Large intestine (tissue), 3 donors: Measurements from ENCODE around the gene NQO2. TPM values are rescaled to one million over a fixed set of nuclear protein-coding genes. Genes with fewer than 3 reads are reported as not detected.
"Not testable (repeated sequence)": the region's sequence is repeated elsewhere in the genome, so short reads cannot be mapped to it uniquely, and the experiment has no call there.

Source experiments
- DNase-seq, 2 donors: peaks; one replicate each; pipeline versions ENCODE4 v3.0.0 to v3.0.0-alpha.2; 2013
- H3K27ac ChIP-seq: one replicate; pipeline ENCODE4 v1.5.1; 2013; ENCODE audit warnings: low read length
- H3K27me3 ChIP-seq: 2 replicates; pipeline ENCODE4 v1.6.1; 2013; ENCODE audit warnings: low read length; ENCODE audit not compliant: control insufficient read depth, insufficient read depth
- H3K36me3 ChIP-seq: 2 replicates; pipeline ENCODE4 v1.6.1; 2013; ENCODE audit warnings: low read length; ENCODE audit not compliant: control insufficient read depth, insufficient read depth
- H3K4me1 ChIP-seq: one replicate; pipeline ENCODE4 v1.6.1; 2013; ENCODE audit warnings: low read length; ENCODE audit not compliant: control insufficient read depth, insufficient read depth
- H3K4me3 ChIP-seq: one replicate; pipeline ENCODE4 v1.5.1; 2013; ENCODE audit warnings: low read length
- H3K9me3 ChIP-seq: one replicate; pipeline ENCODE4 v1.6.1; 2013; ENCODE audit warnings: mild to moderate bottlenecking, low read depth, low read length, moderate library complexity; ENCODE audit not compliant: control insufficient read depth
- WGBS: methylation state at CpG from one replicate; pipeline ENCODE4 v1.1.5; 2013; ENCODE audit warnings: low lambda C conversion rate; ENCODE audit not compliant: insufficient coverage; 5-methylcytosine and 5-hydroxymethylcytosine counted together
- polyA plus RNA-seq: library from polyadenylated mRNA; unstranded; fragments of 120-200 nt; gene quantifications from one replicate; pipeline ENCODE4 v1.2.1, GENCODE V29; 2013

NQO2 gene
- polyA plus RNA-seq, 1 donor, result 21.1 TPM

GRCh38 chr6:3013486-3013885 is 13.8 kb downstream of the NQO2 start:
- peaks cover 4% of the 10 kb centered on the region for H3K9me3 ChIP-seq
- no peak for DNase-seq
- H3K27ac ChIP-seq, result no peak overlapping the region
- H3K4me1 ChIP-seq, result peaks cover 3% of the 10 kb centered on the region
- no peak overlapping the region for H3K4me3 ChIP-seq
- no peaks in the 10 kb centered on the region for H3K27me3 ChIP-seq
- WGBS, result no CpG with 5 or more reads among the region's 2 CpGs
- peaks cover 53% of the 10 kb centered on the region for H3K36me3 ChIP-seq

DNA sequence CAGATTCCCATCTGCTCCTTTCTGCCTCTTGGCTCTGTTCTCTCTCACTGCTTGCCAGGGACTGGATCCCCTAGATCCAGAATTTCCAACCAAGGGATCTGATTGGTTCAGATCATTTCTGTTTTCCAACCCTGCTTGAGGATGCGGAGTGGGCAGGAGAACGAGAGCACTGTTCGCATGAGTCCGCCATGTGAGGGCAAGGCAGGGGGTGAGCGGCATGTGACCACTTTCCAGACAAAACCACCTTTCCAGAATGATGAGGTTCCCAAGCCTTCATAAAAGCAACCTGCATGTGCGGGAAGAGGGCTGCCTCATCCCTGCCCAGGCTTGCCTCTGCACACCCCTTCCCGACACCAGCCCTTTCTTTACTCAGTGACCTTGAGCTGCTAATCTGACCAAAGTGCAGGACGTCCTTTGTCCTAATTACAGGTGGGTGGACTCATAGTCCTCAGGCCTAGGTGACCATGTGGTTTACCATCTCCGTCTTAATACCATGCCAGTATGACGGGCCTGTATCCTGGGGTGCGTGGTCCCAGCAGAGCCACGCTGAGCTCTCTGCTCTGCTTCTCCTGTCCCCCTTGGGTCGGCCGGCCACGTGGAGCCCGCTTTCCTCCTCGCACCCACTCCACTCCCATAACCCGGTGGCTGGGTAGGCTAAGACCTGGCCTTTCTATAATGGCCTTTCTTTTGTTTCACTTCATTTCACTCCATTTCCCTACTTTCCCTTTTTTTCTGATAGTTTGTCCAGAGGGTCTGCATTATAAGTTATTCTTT is 14.4 kb downstream of the NQO2 start:
- peaks cover 4% of the 10 kb centered on the region for H3K9me3 ChIP-seq
- WGBS, result 84% methylated on average over 7 of the region's 18 CpGs
- no peak overlapping the region for H3K4me3 ChIP-seq
- DNase-seq, result no peak
- H3K36me3 ChIP-seq, result peaks cover 53% of the 10 kb centered on the region
- peaks cover 3% of the 10 kb centered on the region for H3K4me1 ChIP-seq
- no peaks in the 10 kb centered on the region for H3K27me3 ChIP-seq
- H3K27ac ChIP-seq, result no peak overlapping the region

DNA sequence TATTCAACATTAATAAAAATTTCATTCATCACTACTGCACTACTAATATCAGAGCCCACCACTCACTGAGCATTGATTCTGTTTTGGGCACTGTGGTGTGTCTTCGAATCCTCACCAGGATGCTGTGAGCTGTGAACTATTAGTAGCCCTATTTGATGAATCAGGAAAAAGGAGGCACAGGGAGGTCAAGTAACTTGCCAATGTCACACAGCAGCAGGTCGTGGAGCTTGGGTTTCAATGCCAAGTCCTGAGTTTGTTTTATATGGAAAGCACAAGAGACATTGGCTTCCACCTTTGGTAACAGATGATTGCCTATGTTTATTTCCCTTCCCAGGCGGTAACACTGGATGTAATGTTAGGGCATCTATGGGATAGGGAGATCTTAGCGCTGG is 15.0 kb downstream of the NQO2 start:
- Histone ChIP-seq H3K27ac (no peak overlapping the region), H3K9me3 (peaks cover 4% of the 10 kb centered on the region), H3K4me1 (peaks cover 3% of the 10 kb centered on the region), H3K4me3 (no peak overlapping the region), H3K36me3 (peaks cover 53% of the 10 kb centered on the region), H3K27me3 (no peaks in the 10 kb centered on the region)
- no peak for DNase-seq
- WGBS, result no CpG with 5 or more reads among the region's 4 CpGs

DNA sequence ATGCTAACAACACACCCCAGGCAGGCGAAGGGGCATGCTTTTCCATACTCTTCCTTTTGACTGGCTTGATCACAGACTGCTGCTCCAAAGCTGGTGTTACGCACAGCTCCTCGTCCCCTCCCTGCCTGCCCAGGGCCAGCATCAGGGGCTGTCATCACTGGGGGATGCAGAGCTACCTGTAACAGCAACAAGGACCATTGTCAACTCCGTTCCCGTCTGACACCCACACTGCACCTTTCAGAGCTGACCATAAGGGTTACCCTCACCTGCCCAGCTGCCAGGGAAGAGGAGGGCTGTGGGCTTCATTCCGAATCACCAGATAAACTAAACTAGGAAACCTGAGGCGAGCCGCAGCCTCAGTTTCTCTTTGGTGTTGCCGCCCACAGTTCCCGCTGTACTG is 15.4 kb downstream of the NQO2 start:
- peaks cover 3% of the 10 kb centered on the region for H3K4me1 ChIP-seq
- H3K27ac ChIP-seq, result no peak overlapping the region
- no peak overlapping the region for H3K4me3 ChIP-seq
- no peak for DNase-seq
- no peaks in the 10 kb centered on the region for H3K27me3 ChIP-seq
- H3K36me3 ChIP-seq, result peaks cover 53% of the 10 kb centered on the region
- peaks cover 4% of the 10 kb centered on the region for H3K9me3 ChIP-seq
- WGBS, result no CpG with 5 or more reads among the region's 10 CpGs

GRCh38 chr6:3016473-3017280 is 17.0 kb downstream of the NQO2 start:
- no CpG with 5 or more reads among the region's 17 CpGs for WGBS
- Histone ChIP-seq H3K27ac (no peak overlapping the region), H3K4me1 (no peaks in the 10 kb centered on the region), H3K36me3 (peaks cover 49% of the 10 kb centered on the region), H3K9me3 (peaks cover 2% of the 10 kb centered on the region), H3K4me3 (no peak overlapping the region), H3K27me3 (no peaks in the 10 kb centered on the region)
- no peak for DNase-seq

DNA sequence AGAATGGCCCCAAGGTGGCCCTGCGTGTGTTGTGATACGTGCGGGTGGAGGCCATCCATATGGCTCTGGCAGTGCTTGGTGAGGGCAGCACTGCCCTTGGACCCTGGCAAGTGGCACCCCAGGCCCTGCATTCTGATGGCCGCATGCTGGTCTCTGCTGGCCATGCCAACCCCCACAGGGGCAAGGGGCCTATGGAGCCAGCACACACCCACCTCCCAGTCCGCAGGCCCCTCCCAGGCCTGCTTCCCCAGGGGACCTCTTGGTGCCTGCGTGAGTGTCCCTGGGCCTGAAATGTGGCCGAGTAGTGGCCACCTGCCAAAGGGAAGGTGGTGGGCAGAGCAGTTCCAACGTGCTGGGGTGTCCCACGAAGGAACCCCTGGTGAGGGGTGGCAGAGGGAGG is 17.6 kb downstream of the NQO2 start:
- H3K27ac ChIP-seq, result no peak overlapping the region
- no peak for DNase-seq
- WGBS, result no CpG with 5 or more reads among the region's 9 CpGs
- H3K27me3 ChIP-seq, result no peaks in the 10 kb centered on the region
- H3K9me3 ChIP-seq, result no peaks in the 10 kb centered on the region
- H3K36me3 ChIP-seq, result peaks cover 46% of the 10 kb centered on the region
- no peak overlapping the region for H3K4me3 ChIP-seq
- H3K4me1 ChIP-seq, result no peaks in the 10 kb centered on the region

DNA sequence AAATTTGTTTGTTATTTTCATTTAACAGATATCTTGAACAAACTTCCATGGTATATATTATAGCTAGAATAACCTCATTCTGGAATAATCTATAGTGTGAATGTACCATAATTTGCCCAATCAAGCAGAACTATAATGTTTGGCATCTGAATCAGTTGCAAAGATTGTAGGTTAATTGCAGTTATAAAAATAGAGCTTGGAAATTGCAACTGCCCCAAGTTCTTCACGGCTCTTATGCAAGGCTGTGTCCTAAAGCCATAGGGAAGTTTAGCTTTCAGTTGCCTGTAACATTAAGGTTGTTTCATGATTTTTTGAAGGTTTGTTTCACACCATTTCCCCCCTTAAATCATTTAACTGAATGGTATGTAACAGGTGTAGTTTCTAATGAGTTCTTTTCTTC is 19.4 kb downstream of the NQO2 start:
- Histone ChIP-seq H3K27ac (no peak overlapping the region), H3K4me3 (no peak overlapping the region), H3K27me3 (no peaks in the 10 kb centered on the region), H3K9me3 (peaks cover 3% of the 10 kb centered on the region), H3K36me3 (peaks cover 34% of the 10 kb centered on the region), H3K4me1 (peaks cover 2% of the 10 kb centered on the region)
- no peak for DNase-seq
- WGBS, result no CpG with 5 or more reads among the region's 1 CpG

DNA sequence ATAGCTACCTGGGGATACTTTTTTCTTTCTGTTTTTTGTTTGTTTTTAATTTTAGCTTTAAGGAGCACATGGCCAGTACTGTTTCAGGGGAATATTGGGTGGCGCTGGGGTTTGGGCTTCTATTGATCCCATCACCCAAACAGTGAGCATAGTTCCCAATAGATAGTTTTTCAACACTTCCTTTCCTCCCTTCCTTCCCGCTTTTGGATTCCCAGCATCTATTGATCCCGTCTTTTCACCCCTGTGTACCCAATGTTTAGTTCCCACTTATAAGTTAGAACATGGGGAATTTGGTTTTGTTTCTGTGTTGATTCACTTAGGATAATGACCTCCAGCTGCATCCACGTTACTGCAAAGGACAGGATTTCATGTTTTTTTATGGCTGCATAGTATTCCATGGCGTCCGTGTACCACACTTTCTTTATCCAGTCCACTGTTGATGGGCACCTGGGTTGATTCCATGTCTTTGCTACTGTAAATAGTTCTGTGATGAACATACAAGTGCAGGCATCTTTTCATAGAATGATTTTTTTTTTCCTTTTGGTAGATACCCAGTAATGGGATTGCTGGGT is 20.1 kb downstream of the NQO2 start:
- WGBS, result 98% methylated on average over 5 of the region's 6 CpGs
- Histone ChIP-seq H3K27me3 (no peaks in the 10 kb centered on the region), H3K4me3 (no peak overlapping the region), H3K4me1 (peaks cover 4% of the 10 kb centered on the region), H3K36me3 (peaks cover 30% of the 10 kb centered on the region), H3K27ac (no peak overlapping the region), H3K9me3 (peaks cover 3% of the 10 kb centered on the region)
- DNase-seq, result no peak

- not testable (repeated sequence) for H3K27ac ChIP-seq, H3K4me1 ChIP-seq, H3K27me3 ChIP-seq, H3K9me3 ChIP-seq, DNase-seq, H3K4me3 ChIP-seq
- H3K36me3 ChIP-seq, result peaks cover 18% of the 10 kb centered on the region
- no CpG with 5 or more reads among the region's 2 CpGs for WGBS
Observed at GRCh38 chr6:3020976-3021598, 21.4 kb downstream of the NQO2 start.
